ENCODE results near the gene MAPKAPK2.

MAPKAPK2 gene

DNA sequence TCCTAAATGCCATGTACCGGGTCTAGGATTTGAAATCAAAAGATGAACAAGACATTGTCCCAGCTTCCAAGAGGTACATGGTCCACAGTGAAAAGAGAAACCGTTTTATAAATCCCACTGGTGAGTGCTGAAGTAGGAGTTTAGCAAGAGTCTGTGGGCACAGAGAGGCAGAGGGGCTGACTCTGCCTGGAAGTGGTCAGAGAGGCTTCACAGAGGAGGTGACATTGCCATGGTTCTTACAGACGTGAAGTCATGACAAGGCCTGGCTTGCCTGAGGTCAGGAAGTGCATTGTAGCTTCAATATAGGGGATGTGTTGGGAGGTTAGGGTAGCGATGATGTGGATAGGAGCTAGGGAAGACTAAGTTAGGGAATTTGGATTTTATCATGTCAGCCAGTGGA lies 28.4 kb downstream of the MAPKAPK2 start:
- no peak overlapping the region for H2AFZ ChIP-seq (ENCODE audit: low read length)
- H3K4me2 ChIP-seq (ENCODE audit: low read length) = no peak overlapping the region
- H3K9me3 ChIP-seq (ENCODE audit: low read length) = no peaks in the 10 kb centered on the region
- no peak overlapping the region for H3K4me3 ChIP-seq (ENCODE audit: low read depth, low read length, poor library complexity, severe bottlenecking)
- H3K27me3 ChIP-seq (ENCODE audit: insufficient read depth, low read length) = no peaks in the 10 kb centered on the region
- no peaks in the 10 kb centered on the region for H3F3A ChIP-seq (ENCODE audit: insufficient read depth, low read length)
- no peaks in the 10 kb centered on the region for H3K9me2 ChIP-seq (ENCODE audit: low read depth, low read length)
- no peak overlapping the region for H3K9ac ChIP-seq (ENCODE audit: low read length)
- peaks cover 17% of the 10 kb centered on the region for H3K4me1 ChIP-seq (ENCODE audit: insufficient read depth, low read length, severe bottlenecking)
- H4K20me1 ChIP-seq (ENCODE audit: insufficient read depth, low read length) = no peaks in the 10 kb centered on the region
- no peak overlapping the region for H3K27ac ChIP-seq (ENCODE audit: low read depth, low read length, poor library complexity, severe bottlenecking)
- TF ChIP-seq, protein P1, sequence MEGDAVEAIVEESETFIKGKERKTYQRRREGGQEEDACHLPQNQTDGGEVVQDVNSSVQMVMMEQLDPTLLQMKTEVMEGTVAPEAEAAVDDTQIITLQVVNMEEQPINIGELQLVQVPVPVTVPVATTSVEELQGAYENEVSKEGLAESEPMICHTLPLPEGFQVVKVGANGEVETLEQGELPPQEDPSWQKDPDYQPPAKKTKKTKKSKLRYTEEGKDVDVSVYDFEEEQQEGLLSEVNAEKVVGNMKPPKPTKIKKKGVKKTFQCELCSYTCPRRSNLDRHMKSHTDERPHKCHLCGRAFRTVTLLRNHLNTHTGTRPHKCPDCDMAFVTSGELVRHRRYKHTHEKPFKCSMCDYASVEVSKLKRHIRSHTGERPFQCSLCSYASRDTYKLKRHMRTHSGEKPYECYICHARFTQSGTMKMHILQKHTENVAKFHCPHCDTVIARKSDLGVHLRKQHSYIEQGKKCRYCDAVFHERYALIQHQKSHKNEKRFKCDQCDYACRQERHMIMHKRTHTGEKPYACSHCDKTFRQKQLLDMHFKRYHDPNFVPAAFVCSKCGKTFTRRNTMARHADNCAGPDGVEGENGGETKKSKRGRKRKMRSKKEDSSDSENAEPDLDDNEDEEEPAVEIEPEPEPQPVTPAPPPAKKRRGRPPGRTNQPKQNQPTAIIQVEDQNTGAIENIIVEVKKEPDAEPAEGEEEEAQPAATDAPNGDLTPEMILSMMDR (IDR thresholded peaks at IDR 0.05; ENCODE audit: low read length) = no peak
- no peak for TF ChIP-seq EZH2 (IDR thresholded peaks at IDR 0.05; ENCODE audit: borderline replicate concordance, low read length)
- no peaks in the 10 kb centered on the region for H3K79me2 ChIP-seq (ENCODE audit: insufficient read depth, low read length)
- no peaks in the 10 kb centered on the region for H3K36me3 ChIP-seq (ENCODE audit: insufficient read depth, low read length)

GRCh38 chr1:206713910-206714312 lies 29.2 kb downstream of the MAPKAPK2 start:
- TF ChIP-seq EZH2 (IDR thresholded peaks at IDR 0.05; ENCODE audit: borderline replicate concordance, low read length) = no peak
- TF ChIP-seq, protein P1 (IDR thresholded peaks at IDR 0.05; ENCODE audit: low read length) = no peak
- H3K4me1 ChIP-seq (ENCODE audit: insufficient read depth, low read length, severe bottlenecking) = peaks cover 19% of the 10 kb centered on the region
- no peak overlapping the region for H3K4me3 ChIP-seq (ENCODE audit: low read depth, low read length, poor library complexity, severe bottlenecking)
- H3K27me3 ChIP-seq (ENCODE audit: insufficient read depth, low read length) = no peaks in the 10 kb centered on the region
- H2AFZ ChIP-seq (ENCODE audit: low read length) = no peak overlapping the region
- H3K9me3 ChIP-seq (ENCODE audit: low read length) = no peaks in the 10 kb centered on the region
- H4K20me1 ChIP-seq (ENCODE audit: insufficient read depth, low read length) = no peaks in the 10 kb centered on the region
- no peaks in the 10 kb centered on the region for H3K9me2 ChIP-seq (ENCODE audit: low read depth, low read length)
- H3K9ac ChIP-seq (ENCODE audit: low read length) = no peak overlapping the region
- H3K27ac ChIP-seq (ENCODE audit: low read depth, low read length, poor library complexity, severe bottlenecking) = no peak overlapping the region
- H3K79me2 ChIP-seq (ENCODE audit: insufficient read depth, low read length) = no peaks in the 10 kb centered on the region
- H3K4me2 ChIP-seq (ENCODE audit: low read length) = no peak overlapping the region
- H3F3A ChIP-seq (ENCODE audit: insufficient read depth, low read length) = no peaks in the 10 kb centered on the region
- no peaks in the 10 kb centered on the region for H3K36me3 ChIP-seq (ENCODE audit: insufficient read depth, low read length)

DNA sequence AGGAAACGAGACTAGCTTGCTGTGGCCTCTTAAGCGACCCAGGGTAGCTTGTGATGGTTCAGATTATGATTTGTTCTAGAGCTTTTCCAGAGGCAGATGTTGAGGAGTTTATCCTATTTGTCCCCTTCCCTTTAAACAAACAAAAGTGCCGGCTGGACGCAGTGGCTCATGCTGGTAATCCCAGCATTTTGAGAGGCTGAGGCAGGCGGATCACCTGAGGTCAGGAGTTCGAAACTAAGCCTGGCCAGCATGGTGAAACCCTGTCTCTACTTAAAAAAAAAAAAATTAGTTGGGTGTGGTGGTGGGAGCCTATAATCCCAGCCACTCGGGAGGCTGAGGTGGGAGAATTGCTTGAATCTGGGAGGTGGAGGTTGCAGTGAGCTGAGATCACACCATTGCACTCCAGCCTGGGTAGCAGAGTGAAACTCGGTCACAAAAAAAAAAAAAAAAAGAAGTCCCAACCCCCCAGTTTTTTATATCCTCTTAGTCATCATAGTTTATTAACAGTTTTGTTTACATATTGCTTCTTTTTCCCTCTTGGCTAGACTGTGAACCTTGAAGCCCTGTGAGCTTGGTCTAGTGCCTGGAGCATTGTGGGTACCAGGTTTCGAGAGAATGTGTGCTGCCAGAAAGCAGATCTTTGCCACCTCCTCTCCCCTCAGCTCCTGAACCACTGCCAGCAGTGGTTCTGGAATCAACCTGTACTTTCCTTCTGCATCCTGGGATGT lies 29.8 kb downstream of the MAPKAPK2 start:
- no peaks in the 10 kb centered on the region for H3K79me2 ChIP-seq (ENCODE audit: insufficient read depth, low read length)
- peaks cover 25% of the 10 kb centered on the region for H3K4me1 ChIP-seq (ENCODE audit: insufficient read depth, low read length, severe bottlenecking)
- H3K9me2 ChIP-seq (ENCODE audit: low read depth, low read length) = no peaks in the 10 kb centered on the region
- no peak for TF ChIP-seq EZH2 (IDR thresholded peaks at IDR 0.05; ENCODE audit: borderline replicate concordance, low read length)
- TF ChIP-seq, protein P1 (IDR thresholded peaks at IDR 0.05; ENCODE audit: low read length) = no peak
- no peaks in the 10 kb centered on the region for H3K36me3 ChIP-seq (ENCODE audit: insufficient read depth, low read length)
- no peaks in the 10 kb centered on the region for H3K27me3 ChIP-seq (ENCODE audit: insufficient read depth, low read length)
- H3K9ac ChIP-seq (ENCODE audit: low read length) = no peak overlapping the region
- H3K4me3 ChIP-seq (ENCODE audit: low read depth, low read length, poor library complexity, severe bottlenecking) = no peak overlapping the region
- H3K4me2 ChIP-seq (ENCODE audit: low read length) = no peak overlapping the region
- H3K9me3 ChIP-seq (ENCODE audit: low read length) = no peaks in the 10 kb centered on the region
- no peak overlapping the region for H2AFZ ChIP-seq (ENCODE audit: low read length)
- H4K20me1 ChIP-seq (ENCODE audit: insufficient read depth, low read length) = no peaks in the 10 kb centered on the region
- no peaks in the 10 kb centered on the region for H3F3A ChIP-seq (ENCODE audit: insufficient read depth, low read length)
- H3K27ac ChIP-seq (ENCODE audit: low read depth, low read length, poor library complexity, severe bottlenecking) = no peak overlapping the region

Measured in OCI-LY1 (cell line).